ENCODE data around the gene MYO7B.

Gene MYO7B

GRCh38 chr2:127685410-127686080 is 150.1 kb downstream of the MYO7B start:
- Histone ChIP-seq H2AK5ac (ENCODE audit: low read length) (no peak overlapping the region), H3K27me3 (ENCODE audit: insufficient read depth, low read length, poor library complexity) (no peaks in the 10 kb centered on the region), H2BK5ac (ENCODE audit: low read length) (no peak overlapping the region), H3K9ac (ENCODE audit: low read length) (no peak overlapping the region), H3K4me2 (ENCODE audit: low read length) (no peak overlapping the region), H2BK15ac (replicated peaks; ENCODE audit: low read depth) (no peak overlapping the region), H3K18ac (ENCODE audit: low read length) (no peak overlapping the region), H3K4me3 (ENCODE audit: low read length) (no peak overlapping the region), H3K27ac (ENCODE audit: low read depth, low read length) (no peak overlapping the region), H3K23ac (ENCODE audit: low read length) (no peak overlapping the region), H2BK120ac (ENCODE audit: low read depth, low read length) (no peak overlapping the region), H3K56ac (ENCODE audit: low read length) (no peak overlapping the region), H4K8ac (ENCODE audit: low read depth, low read length) (no peak overlapping the region), H3K4me1 (ENCODE audit: control insufficient read depth, low read depth, low read length) (no peaks in the 10 kb centered on the region), H3K79me2 (ENCODE audit: control insufficient read depth, insufficient read depth, low read length) (no peaks in the 10 kb centered on the region), H3K4ac (ENCODE audit: low read depth, low read length) (no peak overlapping the region), H3K36me3 (ENCODE audit: control insufficient read depth, insufficient read depth, low read length) (no peaks in the 10 kb centered on the region), H3K79me1 (ENCODE audit: low read length) (no peaks in the 10 kb centered on the region), H4K5ac (ENCODE audit: low read length) (no peak overlapping the region)
- WGBS (ENCODE audit: extremely low coverage, insufficient coverage, low lambda C conversion rate): no CpG with 5 or more reads among the region's 8 CpGs
- no peak for DNase-seq
